Memory B cell (primary cell): ENCODE data around the gene LTBP3.
"Not testable (repeated sequence)": the region's sequence is repeated elsewhere in the genome, so short reads cannot be mapped to it uniquely, and the experiment has no call there.

Source experiments
- ATAC-seq: fragments of 150-1000 bp; cut with Tn5 transposase; 2 replicates; pipeline ENCODE4 v1.10.0; 2021; ENCODE audit warnings: low read depth, mild to moderate bottlenecking, moderate library complexity
- DNase-seq, 2 donors: peaks; one replicate each; pipeline ENCODE4 v3.0.0; 2022; ENCODE audit warnings: low spot score in 2 of 2
- H3K27ac Mint-ChIP-seq: one replicate; pipeline ENCODE4 v1.8.0; 2022; ENCODE audit warnings: mild to moderate bottlenecking, moderate library complexity, mixed read lengths
- H3K27me3 Mint-ChIP-seq: one replicate; pipeline ENCODE4 v1.8.0; 2022; ENCODE audit warnings: mixed read lengths
- H3K36me3 Mint-ChIP-seq: one replicate; pipeline ENCODE4 v1.8.0; 2022; ENCODE audit warnings: mild to moderate bottlenecking, mixed read lengths
- H3K4me1 Mint-ChIP-seq: one replicate; pipeline ENCODE4 v1.8.0; 2022; ENCODE audit warnings: mixed read lengths
- H3K4me3 Mint-ChIP-seq: one replicate; pipeline ENCODE4 v1.8.0; 2022; ENCODE audit warnings: mild to moderate bottlenecking, moderate library complexity, mixed read lengths
- H3K9me3 Mint-ChIP-seq: one replicate; pipeline ENCODE4 v1.8.0; 2022; ENCODE audit warnings: mixed read lengths

Gene LTBP3

DNA sequence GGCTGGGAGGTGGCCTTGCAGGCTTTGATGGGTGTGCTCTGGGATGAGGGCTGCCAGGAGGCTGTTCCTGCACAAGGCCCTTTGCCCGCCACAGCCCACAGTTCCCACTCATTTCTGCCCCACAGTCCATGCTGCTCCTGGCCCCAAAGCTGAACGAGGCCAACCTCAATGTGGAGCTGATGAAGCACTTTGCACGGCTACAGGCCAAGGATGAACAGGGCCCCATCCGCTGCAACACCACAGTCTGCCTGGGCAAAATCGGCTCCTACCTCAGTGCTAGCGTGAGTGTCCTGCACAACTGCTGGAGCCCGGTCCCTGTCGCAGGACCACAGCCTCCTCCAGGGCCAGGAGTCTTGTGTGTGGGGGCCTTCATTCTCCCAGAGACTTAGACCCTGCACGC lies 23.1 kb downstream of the LTBP3 start:
- Mint-ChIP-seq H3K4me1 (peaks cover 2% of the 10 kb centered on the region), H3K36me3 (peaks cover 9% of the 10 kb centered on the region), H3K27me3 (no peaks in the 10 kb centered on the region), H3K4me3 (no peak overlapping the region), H3K9me3 (no peaks in the 10 kb centered on the region), H3K27ac (no peak overlapping the region)
- ATAC-seq (no peak), DNase-seq (no peak)

- ATAC-seq (no peak), DNase-seq (no peak)
- peaks cover 7% of the 10 kb centered on the region for H3K4me1 Mint-ChIP-seq
- H3K27me3 Mint-ChIP-seq: no peaks in the 10 kb centered on the region
- H3K36me3 Mint-ChIP-seq: peaks cover 11% of the 10 kb centered on the region
- no peaks in the 10 kb centered on the region for H3K9me3 Mint-ChIP-seq
- no peak overlapping the region for H3K27ac Mint-ChIP-seq
- no peak overlapping the region for H3K4me3 Mint-ChIP-seq
These were observed 25.6 kb downstream of the LTBP3 start for GRCh38 chr11:65532388-65533064.

DNA sequence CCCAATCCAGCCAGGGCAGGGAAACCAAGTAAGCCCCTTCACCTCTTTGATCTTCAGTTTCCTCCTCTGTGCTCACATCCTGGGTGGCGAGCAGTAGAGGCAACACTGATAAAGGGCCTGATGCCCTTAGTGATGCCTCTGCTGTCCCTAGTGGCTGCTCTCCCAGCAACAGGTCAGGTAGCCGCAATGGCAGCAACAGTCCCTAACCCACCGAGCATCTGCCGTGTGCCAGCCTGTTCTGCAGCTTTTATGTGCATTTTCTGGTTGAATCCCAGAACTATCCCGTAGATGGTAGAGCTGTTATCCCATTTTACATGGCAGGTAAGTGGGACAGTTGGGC lies 28.0 kb downstream of the LTBP3 start:
- no peak for DNase-seq
- ATAC-seq: peak; percentile 48
- Mint-ChIP-seq H3K4me3 (no peak overlapping the region), H3K9me3 (no peaks in the 10 kb centered on the region), H3K27me3 (no peaks in the 10 kb centered on the region), H3K36me3 (peaks cover 9% of the 10 kb centered on the region), H3K4me1 (peaks cover 13% of the 10 kb centered on the region), H3K27ac (no peak overlapping the region)

DNA sequence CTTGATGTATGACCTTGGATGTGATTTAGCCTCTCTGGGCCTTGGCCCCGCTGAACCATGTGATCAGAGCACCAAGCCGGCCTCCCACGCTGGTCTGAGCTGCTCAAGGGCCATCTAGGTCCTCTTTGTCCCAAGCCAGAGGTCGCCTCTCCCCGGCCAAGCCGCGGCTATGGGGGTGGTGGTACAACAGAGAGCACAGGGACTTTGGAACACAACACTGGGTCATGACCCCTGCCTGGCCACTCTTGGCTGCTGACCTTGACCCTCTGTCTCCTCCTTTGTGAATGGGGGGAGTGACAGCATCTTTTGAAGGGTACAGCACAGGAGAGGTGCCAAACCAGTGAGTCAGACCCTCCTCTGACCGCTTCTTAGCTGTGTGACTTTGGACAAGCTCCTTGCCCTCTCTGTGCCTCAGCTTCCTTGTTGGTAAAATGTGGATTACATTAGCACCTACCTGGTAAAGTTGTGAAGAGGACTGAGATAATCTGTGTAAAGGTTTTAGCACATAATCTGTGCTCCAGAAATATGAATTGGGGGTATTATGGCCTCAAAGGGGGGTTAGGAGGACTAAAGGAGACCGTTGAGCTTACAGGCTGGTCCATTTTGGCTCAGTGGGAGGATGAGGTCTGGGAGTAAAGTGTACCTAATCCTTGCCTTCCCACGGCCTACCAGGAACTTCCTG lies 28.5 kb downstream of the LTBP3 start:
- H3K27me3 Mint-ChIP-seq: no peaks in the 10 kb centered on the region
- no peak overlapping the region for H3K4me3 Mint-ChIP-seq
- H3K4me1 Mint-ChIP-seq: peaks cover 12% of the 10 kb centered on the region
- ATAC-seq (no peak), DNase-seq (no peak)
- no peak overlapping the region for H3K27ac Mint-ChIP-seq
- H3K36me3 Mint-ChIP-seq: peaks cover 9% of the 10 kb centered on the region
- no peaks in the 10 kb centered on the region for H3K9me3 Mint-ChIP-seq

DNA sequence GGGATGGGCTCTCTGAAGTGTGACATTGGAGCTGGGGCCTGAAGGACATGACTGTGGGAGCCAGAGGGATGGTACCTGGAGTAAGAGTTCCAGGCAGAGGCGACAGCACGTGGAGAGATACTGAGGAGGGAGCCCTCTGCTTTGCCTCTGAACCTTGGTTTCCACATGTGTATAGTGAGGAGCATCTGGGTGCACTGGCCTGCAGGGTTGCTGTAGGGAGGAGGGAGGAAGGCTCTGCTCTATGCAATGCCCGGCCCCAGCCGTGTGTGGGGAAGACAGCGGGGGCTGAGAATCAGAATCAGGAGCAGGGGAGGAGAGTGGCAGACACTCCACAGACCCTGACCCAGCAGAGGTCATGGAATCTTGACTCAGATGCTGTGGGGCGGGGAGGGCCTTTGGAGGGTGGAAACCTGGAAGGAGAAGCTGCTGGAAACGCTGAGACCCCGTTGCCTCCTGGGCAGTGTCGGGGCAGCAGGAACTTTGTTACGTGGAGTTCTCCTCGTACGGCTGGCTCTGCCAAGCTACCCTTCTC lies 29.3 kb downstream of the LTBP3 start:
- no peak overlapping the region for H3K4me3 Mint-ChIP-seq
- no peaks in the 10 kb centered on the region for H3K27me3 Mint-ChIP-seq
- no peaks in the 10 kb centered on the region for H3K9me3 Mint-ChIP-seq
- H3K36me3 Mint-ChIP-seq: peaks cover 9% of the 10 kb centered on the region
- DNase-seq (no peak), ATAC-seq (no peak)
- H3K27ac Mint-ChIP-seq: no peak overlapping the region
- H3K4me1 Mint-ChIP-seq: peaks cover 17% of the 10 kb centered on the region

- Mint-ChIP-seq H3K4me1 (peaks cover 33% of the 10 kb centered on the region), H3K36me3 (peaks cover 7% of the 10 kb centered on the region), H3K27ac (no peak overlapping the region), H3K4me3 (peak overlapping the region; percentile 22), H3K27me3 (no peaks in the 10 kb centered on the region), H3K9me3 (no peaks in the 10 kb centered on the region)
- ATAC-seq: no peak
- DNase-seq: no peak
These were observed 31.4 kb downstream of the LTBP3 start for GRCh38 chr11:65526744-65527143.

- H3K36me3 Mint-ChIP-seq: peaks cover 2% of the 10 kb centered on the region
- no peak for DNase-seq
- peak overlapping the region; percentile 85 for H3K4me3 Mint-ChIP-seq
These were observed 32.3 kb downstream of the LTBP3 start for GRCh38 chr11:65525546-65526480.

DNA sequence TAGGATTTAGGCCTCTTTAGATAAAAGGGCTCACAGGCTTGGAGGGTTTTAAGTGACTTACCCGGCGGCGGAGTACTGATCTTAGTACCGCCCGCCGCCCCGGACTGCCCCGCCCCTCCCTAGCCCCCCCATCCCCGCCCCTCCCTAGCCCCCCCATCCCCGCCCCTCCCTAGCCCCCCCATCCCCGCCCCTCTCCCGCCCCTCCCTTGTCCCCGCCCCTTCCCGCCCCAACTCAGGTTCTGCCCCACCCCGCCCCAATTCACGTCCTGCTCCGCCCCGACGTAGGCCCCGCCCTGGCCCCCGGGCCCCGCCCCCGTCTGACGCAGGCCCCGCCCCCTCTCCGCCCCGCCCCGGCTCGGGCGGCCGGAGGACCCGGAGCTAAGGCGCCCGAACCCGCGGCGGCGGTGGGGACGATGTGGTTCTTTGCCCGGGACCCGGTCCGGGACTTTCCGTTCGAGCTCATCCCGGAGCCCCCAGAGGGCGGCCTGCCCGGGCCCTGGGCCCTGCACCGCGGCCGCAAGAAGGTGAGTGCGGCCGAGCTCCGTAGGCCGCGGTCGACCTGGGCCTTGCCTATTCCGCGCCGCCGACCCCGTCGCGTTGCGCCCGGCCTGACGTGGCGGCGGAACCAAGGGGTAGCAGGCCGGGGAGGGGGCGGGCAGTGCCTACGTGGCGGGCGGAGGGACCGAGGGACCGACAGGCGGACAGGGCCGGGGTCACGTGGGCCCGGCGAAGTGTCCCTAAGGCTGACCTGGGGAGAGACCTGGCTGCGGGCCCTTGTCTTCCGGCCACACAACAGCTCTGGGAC lies 33.2 kb downstream of the LTBP3 start, which contains the start of gene SCYL1:
Gene SCYL1 (plus strand): TSS at position 343 of the 805 bp plus-strand sequence. CDS start 71 bp downstream, at position 414.
- Mint-ChIP-seq H3K27ac (peak within 1 kb of the TSS; percentile 78), H3K4me1 (peaks cover 33% of the 10 kb centered on the region), H3K4me3 (peak within 1 kb of the TSS; percentile 85), H3K27me3 (no peaks in the 10 kb centered on the region), H3K9me3 (no peaks in the 10 kb centered on the region), H3K36me3 (peaks cover 2% of the 10 kb centered on the region)
- ATAC-seq (peak; percentile 88), DNase-seq (peak; percentile 77 to 82)

More at GRCh38 chr11:65525546-65526480, 32.3 kb downstream of the LTBP3 start:
- peak; percentile 19 for ATAC-seq
- no peaks in the 10 kb centered on the region for H3K9me3 Mint-ChIP-seq
- H3K4me1 Mint-ChIP-seq: peaks cover 35% of the 10 kb centered on the region
- H3K27me3 Mint-ChIP-seq: no peaks in the 10 kb centered on the region
- H3K27ac Mint-ChIP-seq: peak overlapping the region; percentile 64

DNA sequence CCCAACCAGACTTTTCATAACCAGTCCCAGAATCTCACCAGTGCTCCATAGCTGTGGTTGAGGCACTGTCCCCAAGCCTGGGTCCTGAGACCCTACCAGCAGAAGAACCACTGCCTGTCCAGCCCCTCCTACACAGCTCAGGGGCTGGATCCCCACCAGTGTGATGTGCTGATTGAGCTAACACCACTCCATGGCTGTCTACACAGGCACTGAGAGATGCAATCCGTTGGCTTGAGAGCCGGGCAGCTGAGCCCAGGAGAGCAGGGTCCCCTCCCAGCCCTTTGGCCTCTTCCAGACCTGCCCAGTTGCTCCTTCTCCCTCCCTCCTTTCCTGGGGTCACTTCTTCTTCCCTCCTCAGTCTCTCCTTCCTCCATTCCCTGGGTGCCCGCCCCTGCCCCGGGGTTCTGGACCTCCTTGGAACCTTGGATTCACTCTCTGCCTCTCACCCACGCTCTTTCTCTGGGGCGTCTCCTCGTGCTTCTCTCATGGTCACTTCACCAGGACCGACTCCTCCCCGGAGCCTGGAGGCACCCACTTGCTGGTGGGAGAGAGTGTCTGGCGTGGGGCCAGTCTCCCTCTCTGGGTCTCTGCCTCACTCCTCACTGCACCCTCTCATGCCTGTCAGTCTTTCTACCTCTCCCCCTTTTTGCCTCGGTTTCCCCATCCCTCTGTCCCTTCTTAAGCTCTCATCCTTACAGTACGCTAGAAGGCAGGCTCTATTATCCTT lies 34.0 kb downstream of the LTBP3 start:
- H3K9me3 Mint-ChIP-seq: no peaks in the 10 kb centered on the region
- DNase-seq: no peak
- peaks cover 33% of the 10 kb centered on the region for H3K4me1 Mint-ChIP-seq
- H3K4me3 Mint-ChIP-seq: peak overlapping the region; percentile 68
- H3K27me3 Mint-ChIP-seq: no peaks in the 10 kb centered on the region
- peaks cover 2% of the 10 kb centered on the region for H3K36me3 Mint-ChIP-seq
- peak overlapping the region; percentile 78 for H3K27ac Mint-ChIP-seq
- ATAC-seq: peak; percentile 3

DNA sequence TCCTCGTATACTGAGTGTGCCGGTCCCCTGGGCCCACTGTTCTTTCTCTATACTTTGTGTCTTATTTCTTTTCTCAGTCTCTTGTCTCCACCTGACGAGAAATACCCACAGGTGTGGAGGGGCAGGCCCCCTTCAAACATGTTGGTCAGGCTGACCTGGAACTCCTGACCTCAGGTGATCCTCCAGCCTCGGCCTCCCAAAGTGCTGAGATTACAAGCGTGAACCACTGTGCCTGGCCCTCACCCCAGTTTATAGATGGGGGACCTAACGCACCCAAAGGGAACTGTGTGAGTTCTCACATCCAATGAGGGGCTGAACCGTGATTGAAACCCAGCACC lies 34.6 kb downstream of the LTBP3 start:
- not testable (repeated sequence) for H3K9me3 Mint-ChIP-seq, H3K36me3 Mint-ChIP-seq, H3K27me3 Mint-ChIP-seq, DNase-seq, ATAC-seq
- peak overlapping the region; percentile 77 for H3K4me3 Mint-ChIP-seq
- peaks cover 30% of the 10 kb centered on the region for H3K4me1 Mint-ChIP-seq
- peak overlapping the region; percentile 78 for H3K27ac Mint-ChIP-seq

GRCh38 chr11:65522718-65523630 lies 35.2 kb downstream of the LTBP3 start:
- DNase-seq, H3K9me3 Mint-ChIP-seq, H3K27me3 Mint-ChIP-seq, H3K36me3 Mint-ChIP-seq: not testable (repeated sequence)
- peak; percentile 5 for ATAC-seq
- peak overlapping the region; percentile 78 for H3K27ac Mint-ChIP-seq
- H3K4me3 Mint-ChIP-seq: peak overlapping the region; percentile 77
- peaks cover 30% of the 10 kb centered on the region for H3K4me1 Mint-ChIP-seq
